GM12874 (cell line): ENCODE measurements around the gene CEP131.

Source experiments
- CTCF ChIP-seq: IDR thresholded peaks from 2 replicates; pipeline ENCODE4 v1.5.1; 2011; ENCODE audit warnings: low read depth, mild to moderate bottlenecking, control low read depth, low read length, moderate library complexity; ENCODE audit not compliant: insufficient read depth

The CEP131 gene

GRCh38 chr17:81256616-81257015 lies 33.9 kb upstream of the CEP131 start:
- TF ChIP-seq CTCF: no peak

- TF ChIP-seq CTCF: no peak
Measured at GRCh38 chr17:81254955-81255717, 32.4 kb upstream of the CEP131 start.

GRCh38 chr17:81253358-81254131 lies 30.8 kb upstream of the CEP131 start:
- peak; percentile 80 for TF ChIP-seq CTCF

- TF ChIP-seq CTCF: no peak
Measured at GRCh38 chr17:81252987-81253329, 30.2 kb upstream of the CEP131 start.

GRCh38 chr17:81252326-81252986 lies 29.7 kb upstream of the CEP131 start:
- TF ChIP-seq CTCF: no peak

GRCh38 chr17:81251709-81252301 lies 29.0 kb upstream of the CEP131 start:
- no peak for TF ChIP-seq CTCF
